Ovary (tissue), 3 donors: Measurements from ENCODE around the gene GET4.

Experiments used
- CTCF ChIP-seq, 3 donors: fragments of 450-650 bp in 2 of 3; fragments of 200-600 bp in 1 of 3; IDR thresholded peaks; one replicate each; pipeline versions ENCODE4 v1.5.1 to v1.8.0; 2016 to 2022; ENCODE audit warnings: antibody characterized with exemption in 3 of 3, mild to moderate bottlenecking in 1 of 3
- EP300 ChIP-seq: sonication (generic); formaldehyde crosslinking; IDR thresholded peaks from one replicate; pipeline ENCODE4 v1.6.1; 2017; ENCODE audit warnings: antibody characterized with exemption
- POLR2A ChIP-seq: fragments of 450-650 bp; IDR thresholded peaks from one replicate; pipeline ENCODE4 v1.6.1; 2017; ENCODE audit warnings: antibody characterized with exemption, mild to moderate bottlenecking, moderate library complexity
- donor health status: DM: no; HTN: no; CAD: no.

- TF ChIP-seq CTCF (IDR thresholded peaks at IDR 0.05): no peak
- TF ChIP-seq POLR2A: no peak
- no peak for TF ChIP-seq EP300
Measured at GRCh38 chr7:830069-830468, 46.3 kb upstream of the GET4 start.
